GM21526 (cell line): ENCODE measurements around the gene HCRTR1.

Experiments
- ATAC-seq: cut with Tn5 transposase; IDR thresholded peaks from one replicate; pipeline ENCODE4 v1.9.1; 2021; ENCODE audit warnings: moderate library complexity; ENCODE audit not compliant: unreplicated experiment, low FRiP score

Gene HCRTR1

GRCh38 chr1:31595836-31596736, 21.4 kb upstream of the HCRTR1 start:
- no peak for ATAC-seq

GRCh38 chr1:31596737-31597097, 20.8 kb upstream of the HCRTR1 start:
- no peak for ATAC-seq

DNA sequence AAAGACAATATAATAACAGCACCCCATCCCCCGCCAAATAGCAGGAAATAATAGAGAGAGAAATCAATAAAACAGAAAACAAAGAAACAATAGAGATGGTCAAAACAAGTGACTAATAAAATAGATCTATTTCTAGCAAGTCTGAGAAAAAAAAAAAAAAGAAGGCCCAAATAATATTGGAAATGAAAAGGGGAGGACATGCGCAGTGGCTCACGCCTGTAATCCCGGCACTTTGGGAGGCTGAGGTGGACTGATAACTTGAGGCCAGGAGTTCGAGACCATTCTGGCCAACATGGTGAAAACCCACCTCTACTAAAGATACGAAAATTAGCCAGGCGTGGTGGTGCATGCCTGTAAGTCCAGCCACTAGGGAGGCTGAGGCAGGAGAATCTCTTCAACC, 18.5 kb upstream of the HCRTR1 start:
- no peak for ATAC-seq

DNA sequence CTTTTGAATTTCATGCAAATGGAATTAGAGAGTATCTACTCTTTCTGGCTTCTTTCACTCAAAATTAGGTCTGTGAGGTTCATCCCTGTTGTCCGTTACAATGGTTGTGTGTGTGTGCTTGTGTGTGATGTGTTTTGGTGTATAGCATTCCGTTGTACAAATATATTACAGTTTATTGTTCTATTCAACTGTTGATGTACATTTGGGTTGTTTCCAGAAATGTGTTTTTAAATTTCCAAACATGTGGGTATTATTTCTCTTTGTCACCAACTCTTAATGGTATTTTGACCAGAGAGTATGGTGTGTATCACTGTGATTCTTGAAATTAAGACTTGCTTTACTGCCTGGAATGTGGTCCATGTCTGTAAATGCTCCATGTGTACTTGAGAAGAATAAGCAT, 16.8 kb upstream of the HCRTR1 start:
- ATAC-seq: no peak

- ATAC-seq: no peak
These were observed 15.4 kb upstream of the HCRTR1 start for GRCh38 chr1:31602081-31602480.

GRCh38 chr1:31605908-31606427, 11.5 kb upstream of the HCRTR1 start:
- ATAC-seq: peak; percentile 91

DNA sequence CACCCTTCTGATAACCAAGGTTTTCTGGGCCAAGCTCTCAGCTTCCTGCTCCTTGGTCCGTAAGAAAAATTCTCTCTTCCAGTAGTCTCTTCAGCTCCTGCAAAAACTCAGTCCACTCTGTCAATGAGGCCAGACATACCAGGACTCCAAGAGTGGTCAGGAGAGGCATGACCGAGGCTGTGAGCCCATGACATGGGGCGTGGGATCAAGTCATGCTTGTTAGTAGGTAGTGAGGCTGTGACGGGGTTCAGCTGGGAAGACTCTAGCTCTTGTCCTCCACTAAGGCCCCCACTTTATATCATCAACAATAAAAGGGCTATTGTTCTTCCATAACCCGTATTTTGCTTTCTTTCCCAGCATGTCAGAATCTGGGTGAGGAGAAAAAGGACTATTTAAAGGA, 10.1 kb upstream of the HCRTR1 start:
- no peak for ATAC-seq

DNA sequence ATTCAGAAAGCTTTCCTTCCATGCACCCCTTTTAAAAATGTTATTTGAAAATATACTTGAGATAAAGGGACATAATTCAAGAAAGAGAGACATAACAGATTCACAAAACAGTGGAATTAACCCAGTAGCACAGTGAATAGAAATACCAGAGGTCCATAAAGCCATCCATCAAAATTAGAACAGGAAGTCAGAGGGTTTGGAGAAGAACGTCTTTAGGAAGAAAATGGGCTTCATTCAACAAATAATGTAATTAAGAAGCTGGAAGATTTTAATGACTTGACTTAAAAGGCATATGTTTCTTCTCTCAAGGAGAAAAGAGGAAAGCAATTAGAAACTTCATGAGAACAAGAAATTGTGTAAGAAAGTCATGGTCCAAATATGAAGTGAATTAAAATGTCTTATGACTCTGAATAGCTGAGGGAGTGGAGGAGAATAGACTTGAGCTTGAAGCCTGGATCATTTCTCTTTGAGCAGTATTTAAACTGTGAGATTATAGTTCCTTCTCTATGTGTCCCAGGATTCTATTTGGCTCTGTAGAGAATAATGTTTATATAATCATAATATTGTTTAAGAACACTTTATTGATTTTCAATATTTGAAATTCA, 7.9 kb upstream of the HCRTR1 start:
- no peak for ATAC-seq

DNA sequence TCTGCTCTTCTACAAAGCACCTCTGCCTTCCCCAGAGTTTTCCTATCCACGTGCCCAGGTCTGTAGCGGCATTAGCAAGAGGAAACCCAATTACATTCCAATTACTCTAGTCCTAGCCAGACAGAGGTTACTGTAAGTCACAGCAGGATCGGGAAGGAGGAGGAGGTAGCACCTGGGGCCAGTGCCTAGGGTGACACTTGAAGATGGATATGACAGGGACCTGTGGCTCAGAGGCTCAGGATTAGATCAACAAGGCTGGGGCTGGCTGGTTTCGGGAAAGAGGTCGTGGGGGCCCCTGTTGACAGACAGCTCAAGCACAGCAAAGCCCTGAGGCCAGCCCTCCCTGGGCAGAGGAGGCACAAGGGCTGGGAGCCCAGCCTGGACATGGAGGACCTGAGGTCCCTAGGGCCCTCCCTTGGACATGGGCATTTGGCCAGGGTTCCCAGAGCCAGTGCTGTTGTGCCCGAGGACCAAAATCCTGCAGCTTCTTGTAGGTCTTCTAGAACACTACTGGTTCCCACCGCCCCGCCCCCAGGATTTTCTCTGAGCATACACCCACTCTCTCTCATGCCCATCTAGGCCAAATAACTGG, 3.0 kb upstream of the HCRTR1 start:
- ATAC-seq: no peak

DNA sequence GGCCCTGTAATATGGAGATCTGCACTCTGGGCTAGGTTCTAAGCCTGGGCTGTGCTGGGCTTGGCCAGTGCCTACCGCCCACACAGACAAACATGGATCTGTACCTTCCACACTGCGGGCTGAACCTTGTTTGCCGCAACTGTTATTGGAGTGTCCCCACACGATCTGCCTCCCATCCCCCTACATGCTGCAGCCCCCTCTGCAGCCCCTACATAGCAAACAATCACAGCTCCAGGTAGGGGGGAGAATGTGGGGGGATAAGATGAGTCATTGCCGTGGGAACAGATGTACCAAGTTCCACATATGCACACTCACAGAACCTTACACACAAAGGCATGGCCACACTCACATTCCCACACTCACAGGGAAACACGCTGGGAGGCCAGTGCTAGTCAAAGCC, 2.1 kb upstream of the HCRTR1 start:
- ATAC-seq: no peak

GRCh38 chr1:31615939-31616338, 1.6 kb upstream of the HCRTR1 start:
- ATAC-seq: no peak

DNA sequence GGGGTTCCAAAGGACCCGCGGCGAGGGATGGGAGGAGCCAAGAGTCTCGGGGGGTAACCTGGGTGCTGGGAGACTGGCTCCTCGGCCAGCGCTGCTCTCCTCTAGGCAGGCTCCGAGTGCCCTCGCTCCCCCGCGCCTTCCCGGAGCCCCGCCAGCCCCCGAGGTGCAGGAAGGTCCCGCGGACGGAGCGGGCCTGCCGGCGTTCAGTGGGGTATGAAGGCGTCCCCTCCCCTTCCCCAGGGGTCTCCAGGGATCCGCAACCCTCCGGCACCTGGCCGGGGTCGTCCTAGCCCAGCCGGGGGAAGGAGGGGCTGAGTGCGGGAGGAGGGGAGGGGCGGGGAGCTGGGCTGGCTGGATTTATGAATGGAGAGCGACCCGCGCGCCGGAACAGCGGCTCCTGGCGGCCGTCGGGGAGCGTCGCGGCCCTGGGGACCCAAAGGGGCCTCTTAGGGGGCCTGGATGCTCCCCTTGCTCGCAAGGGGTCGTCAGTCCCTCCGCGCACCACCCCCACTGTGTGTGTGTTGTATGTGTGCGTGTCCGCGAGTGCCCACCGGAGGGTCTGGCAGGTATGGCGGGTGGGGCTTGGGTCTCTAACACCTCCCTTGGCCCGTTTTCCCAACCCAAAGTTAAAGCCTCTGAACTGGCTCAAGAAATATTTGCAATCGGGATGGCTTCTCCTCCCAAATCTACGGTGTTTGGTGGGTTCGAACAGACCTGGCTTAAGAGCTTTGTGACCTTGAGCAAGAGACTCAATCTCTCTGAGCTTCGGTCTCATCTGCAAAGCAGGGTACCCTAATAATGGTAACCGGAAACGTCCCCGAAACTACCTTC, 642 bp downstream of the HCRTR1 start:
- no peak for ATAC-seq

DNA sequence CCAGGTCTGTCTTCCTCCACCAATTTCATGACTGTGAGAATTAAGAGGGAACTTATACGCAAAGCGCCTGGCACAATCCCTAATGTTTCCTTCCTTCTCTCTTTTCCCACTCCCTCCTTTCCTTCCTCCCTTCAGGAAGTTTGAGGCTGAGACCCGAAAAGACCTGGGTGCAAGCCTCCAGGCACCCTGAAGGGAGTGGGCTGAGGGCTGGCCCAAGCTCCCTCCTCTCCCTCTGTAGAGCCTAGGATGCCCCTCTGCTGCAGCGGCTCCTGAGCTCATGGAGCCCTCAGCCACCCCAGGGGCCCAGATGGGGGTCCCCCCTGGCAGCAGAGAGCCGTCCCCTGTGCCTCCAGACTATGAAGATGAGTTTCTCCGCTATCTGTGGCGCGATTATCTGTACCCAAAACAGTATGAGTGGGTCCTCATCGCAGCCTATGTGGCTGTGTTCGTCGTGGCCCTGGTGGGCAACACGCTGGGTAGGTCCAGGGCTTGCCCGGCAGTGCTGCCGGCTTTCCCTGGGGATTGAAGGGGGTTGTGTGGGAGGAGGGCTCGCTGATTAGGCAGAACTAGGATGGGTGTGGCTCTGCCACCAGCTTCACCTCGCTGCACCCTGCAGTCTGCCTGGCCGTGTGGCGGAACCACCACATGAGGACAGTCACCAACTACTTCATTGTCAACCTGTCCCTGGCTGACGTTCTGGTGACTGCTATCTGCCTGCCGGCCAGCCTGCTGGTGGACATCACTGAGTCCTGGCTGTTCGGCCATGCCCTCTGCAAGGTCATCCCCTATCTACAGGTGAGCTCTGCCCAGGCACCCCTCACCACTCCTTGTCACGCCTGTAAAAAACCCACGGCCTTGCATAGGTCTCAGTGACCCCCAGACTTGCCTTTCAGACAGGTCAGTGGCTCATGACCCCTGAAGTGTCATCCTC, 1.7 kb downstream of the HCRTR1 start:
- no peak for ATAC-seq

GRCh38 chr1:31620631-31621497, 3.4 kb downstream of the HCRTR1 start:
- ATAC-seq: no peak

GRCh38 chr1:31621498-31621820, 4.0 kb downstream of the HCRTR1 start:
- ATAC-seq: no peak

- no peak for ATAC-seq
These were observed 4.6 kb downstream of the HCRTR1 start for GRCh38 chr1:31621847-31622730.

DNA sequence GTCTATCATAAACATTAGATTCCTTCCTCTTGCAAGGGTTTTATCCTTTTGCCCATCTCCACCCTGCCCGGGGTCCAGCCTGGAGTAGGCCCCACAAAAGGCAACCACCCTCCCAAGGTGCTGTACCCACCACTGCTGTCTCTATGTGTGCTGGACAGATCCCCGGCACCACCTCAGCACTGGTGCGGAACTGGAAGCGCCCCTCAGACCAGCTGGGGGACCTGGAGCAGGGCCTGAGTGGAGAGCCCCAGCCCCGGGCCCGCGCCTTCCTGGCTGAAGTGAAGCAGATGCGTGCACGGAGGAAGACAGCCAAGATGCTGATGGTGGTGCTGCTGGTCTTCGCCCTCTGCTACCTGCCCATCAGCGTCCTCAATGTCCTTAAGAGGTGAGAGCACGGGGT, 5.9 kb downstream of the HCRTR1 start:
- ATAC-seq: no peak

DNA sequence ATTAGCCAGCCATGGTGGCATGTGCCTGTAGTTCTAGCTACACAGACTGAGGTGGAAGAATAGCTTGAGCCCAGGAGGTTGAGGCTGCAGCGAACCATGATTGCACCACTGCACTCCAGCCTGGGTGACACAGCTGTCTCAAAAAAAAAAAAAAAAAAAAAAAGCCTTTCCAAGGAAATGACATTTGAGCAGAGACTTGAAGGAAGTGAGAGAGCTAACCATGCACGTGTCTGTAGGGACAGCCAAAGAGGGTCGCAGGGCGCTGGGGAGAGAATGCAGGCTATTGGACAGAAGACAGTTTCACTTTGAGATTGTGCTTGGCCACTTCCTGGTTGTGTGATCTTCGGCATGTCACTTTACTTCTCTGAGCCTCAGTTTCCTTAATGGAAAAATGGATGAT, 6.8 kb downstream of the HCRTR1 start:
- ATAC-seq: no peak
